SKM-1 treated with dmso at 0.1 percent for 144 hours (cell line): ENCODE measurements around the gene BRD2.

Experiments used
- DNase-seq: peaks from one replicate; lab custom pipeline; 2025; ENCODE audit not compliant: unreplicated experiment; lab: John Stamatoyannopoulos, UW

The BRD2 gene

GRCh38 chr6:32971242-32971580 is 2.8 kb downstream of the BRD2 start:
- no peak for DNase-seq

GRCh38 chr6:32971581-32972352 is 3.4 kb downstream of the BRD2 start:
- DNase-seq = peak; percentile 99

GRCh38 chr6:32972353-32973143 is 4.2 kb downstream of the BRD2 start:
- DNase-seq = peak; percentile 82

GRCh38 chr6:32973144-32974015 is 5.0 kb downstream of the BRD2 start:
- DNase-seq = no peak

- peak; percentile 49 for DNase-seq
Observed at GRCh38 chr6:32974016-32974333, 5.6 kb downstream of the BRD2 start.

- DNase-seq = no peak
Observed at GRCh38 chr6:32974541-32975308, 6.3 kb downstream of the BRD2 start.

- DNase-seq = no peak
Observed at GRCh38 chr6:32975886-32976285, 7.5 kb downstream of the BRD2 start.

- no peak for DNase-seq
Observed at GRCh38 chr6:32976334-32977069, 8.1 kb downstream of the BRD2 start.

GRCh38 chr6:32977272-32977952 is 9.0 kb downstream of the BRD2 start:
- no peak for DNase-seq

- no peak for DNase-seq
Observed at GRCh38 chr6:32977953-32978324, 9.5 kb downstream of the BRD2 start.

- no peak for DNase-seq
Observed at GRCh38 chr6:32979720-32980487, 11.5 kb downstream of the BRD2 start.

- no peak for DNase-seq
Observed at GRCh38 chr6:32980488-32981038, 12.2 kb downstream of the BRD2 start.

GRCh38 chr6:32982084-32982701 is 13.8 kb downstream of the BRD2 start:
- peak; percentile 20 for DNase-seq

GRCh38 chr6:32982702-32983492 is 14.5 kb downstream of the BRD2 start:
- DNase-seq = no peak

GRCh38 chr6:32983493-32983848 is 15.1 kb downstream of the BRD2 start:
- no peak for DNase-seq

GRCh38 chr6:32983964-32984621 is 15.7 kb downstream of the BRD2 start:
- DNase-seq = no peak
